ENCODE results near the gene STARD3. TPM values are rescaled to one million over a fixed set of nuclear protein-coding genes. Genes with fewer than 3 reads are reported as not detected.

Gene STARD3
- total and polyA plus RNA-seq, 2 of the 13 experiments (the other 11 are each of a cell fraction or from before 2014, with no cell fraction given): 34.6 to 100 TPM

DNA sequence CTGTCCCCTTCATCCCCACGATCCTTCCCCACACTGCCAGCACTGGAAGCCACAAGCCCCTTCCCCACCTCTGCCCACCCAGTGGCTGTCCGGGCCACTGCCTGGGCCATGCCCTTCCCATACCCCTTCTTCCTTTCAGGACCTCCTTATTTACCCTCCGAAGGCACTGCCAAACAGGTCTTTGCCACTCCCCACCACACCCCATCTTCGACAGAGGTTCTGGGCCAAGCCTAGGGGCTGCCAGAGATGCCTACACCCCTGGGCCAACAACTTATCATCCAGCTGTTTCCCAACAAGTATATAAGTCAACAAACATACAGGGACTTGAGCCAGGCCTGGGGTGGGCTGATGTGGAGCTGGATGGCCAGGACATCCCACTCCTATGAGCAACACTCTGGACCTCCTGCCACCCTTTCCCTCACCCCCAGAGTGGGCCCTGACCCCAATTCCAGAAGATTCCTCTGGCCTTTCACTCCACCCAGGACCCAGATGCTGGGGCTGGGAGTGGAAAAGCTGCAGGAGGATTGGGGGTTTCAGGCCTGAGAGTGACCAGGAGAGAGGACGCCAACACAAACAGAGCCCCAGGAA lies 11.7 kb upstream of the STARD3 start:
- intact Hi-C loops (cut with micrococcal nuclease; ENCODE audit: unreplicated experiment): no loop called here
- Histone ChIP-seq H3K27me3 (ENCODE audit: control insufficient read depth in 1 of 2, insufficient read depth in 2 of 2, low read length in 2 of 2) (peaks cover 17 to 69% of the 10 kb centered on the region in 2 experiments; a peak in 4 of 5 replicates), H2AFZ (ENCODE audit: low read length) (no peak overlapping the region), H3K36me3 (replicated peaks in 1 of 2; ENCODE audit: control insufficient read depth in 1 of 2, insufficient read depth in 2 of 2, low read length in 2 of 2) (no peaks in the 10 kb centered on the region), H4K20me1 (ENCODE audit: insufficient read depth, low read length) (no peaks in the 10 kb centered on the region), H3K9me3 (ENCODE audit: low read length) (no peaks in the 10 kb centered on the region), H3K4me2 (ENCODE audit: low read depth, low read length) (no peak overlapping the region), H3K4me1 (ENCODE audit: insufficient read depth, low read length) (peaks cover 63% of the 10 kb centered on the region), H3K27ac (ENCODE audit: extremely low read length, insufficient read depth, low read length) (no peak overlapping the region), H3K79me2 (ENCODE audit: insufficient read depth, low read length) (no peaks in the 10 kb centered on the region), H3K9ac (ENCODE audit: insufficient read depth, low read depth, low read length) (no peak overlapping the region), H3K4me3 (replicated peaks in 1 of 3; ENCODE audit: insufficient read depth in 1 of 3, low read depth in 2 of 3, low read length in 3 of 3) (no peak overlapping the region)
- no peak for ATAC-seq
- in situ Hi-C loops (cut with HindIII; ENCODE audit: extremely low pct_ligation_motif_present, low pct_unique_long_range_greater_than_20kb): no loop called here
- no peak for TF ChIP-seq ZNF530 (CRISPR knock-in tag; IDR thresholded peaks at IDR 0.05; ENCODE audit: low read depth)
- TF ChIP-seq ZNF629 (CRISPR knock-in tag; conservative IDR thresholded peaks at IDR 0.05): no peak
- TF ChIP-seq POGZ (CRISPR knock-in tag; IDR thresholded peaks at IDR 0.05): no peak
- no peak for TF ChIP-seq TOE1 (CRISPR knock-in tag; IDR thresholded peaks at IDR 0.05)
- no peak for TF ChIP-seq ZNF709 (CRISPR knock-in tag; IDR thresholded peaks at IDR 0.05)
- TF ChIP-seq ZNF256 (CRISPR knock-in tag; conservative IDR thresholded peaks at IDR 0.05): no peak
- TF ChIP-seq U2AF2 (IDR thresholded peaks at IDR 0.05; ENCODE audit: low read depth, low read length): no peak
- TF ChIP-seq, protein P1, sequence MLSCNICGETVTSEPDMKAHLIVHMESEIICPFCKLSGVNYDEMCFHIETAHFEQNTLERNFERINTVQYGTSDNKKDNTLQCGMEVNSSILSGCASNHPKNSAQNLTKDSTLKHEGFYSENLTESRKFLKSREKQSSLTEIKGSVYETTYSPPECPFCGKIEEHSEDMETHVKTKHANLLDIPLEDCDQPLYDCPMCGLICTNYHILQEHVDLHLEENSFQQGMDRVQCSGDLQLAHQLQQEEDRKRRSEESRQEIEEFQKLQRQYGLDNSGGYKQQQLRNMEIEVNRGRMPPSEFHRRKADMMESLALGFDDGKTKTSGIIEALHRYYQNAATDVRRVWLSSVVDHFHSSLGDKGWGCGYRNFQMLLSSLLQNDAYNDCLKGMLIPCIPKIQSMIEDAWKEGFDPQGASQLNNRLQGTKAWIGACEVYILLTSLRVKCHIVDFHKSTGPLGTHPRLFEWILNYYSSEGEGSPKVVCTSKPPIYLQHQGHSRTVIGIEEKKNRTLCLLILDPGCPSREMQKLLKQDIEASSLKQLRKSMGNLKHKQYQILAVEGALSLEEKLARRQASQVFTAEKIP (CRISPR knock-in tag; IDR thresholded peaks at IDR 0.05; ENCODE audit: borderline replicate concordance): no peak
- no peak for TF ChIP-seq ERF (CRISPR knock-in tag; IDR thresholded peaks at IDR 0.05)
- TF ChIP-seq NFATC3 (CRISPR knock-in tag; IDR thresholded peaks at IDR 0.05): no peak
- no peak for TF ChIP-seq THAP11 (CRISPR knock-in tag; IDR thresholded peaks at IDR 0.05)
- no peak for TF ChIP-seq ZSCAN20 (CRISPR knock-in tag; IDR thresholded peaks at IDR 0.05; ENCODE audit: borderline replicate concordance)
- TF ChIP-seq ZNF761 (CRISPR knock-in tag; conservative IDR thresholded peaks at IDR 0.05): no peak
- POLR2A ChIA-PET: no interaction called here
- CTCF ChIA-PET (ENCODE audit: low intra/inter-chr PET ratio, low total read pairs): interaction anchor here (5.4 to 5.7 kb wide), 2 partner anchors 10 to 28 kb away, joined by 70 to 71 read pairs; partner anchors contain the start of gene STARD3
- no peak for FAIRE-seq
- no TSS peak for BruUV-seq (replicated peaks)
- 24% methylated on average over 4 of the region's 5 CpGs for WGBS (ENCODE audit: low lambda C conversion rate)
- no peak for DNase-seq (ENCODE audit: low spot score)

Measured in HepG2 (cell line).